ENCODE data around the gene OGN.
A peak's percentile ranks its signal among the peaks of the same experiment; 100 is the strongest.

OGN gene

GRCh38 chr9:92359394-92359995, 44.9 kb downstream of the OGN start:
- TF ChIP-seq CTCF (IDR thresholded peaks at IDR 0.05): no peak

DNA sequence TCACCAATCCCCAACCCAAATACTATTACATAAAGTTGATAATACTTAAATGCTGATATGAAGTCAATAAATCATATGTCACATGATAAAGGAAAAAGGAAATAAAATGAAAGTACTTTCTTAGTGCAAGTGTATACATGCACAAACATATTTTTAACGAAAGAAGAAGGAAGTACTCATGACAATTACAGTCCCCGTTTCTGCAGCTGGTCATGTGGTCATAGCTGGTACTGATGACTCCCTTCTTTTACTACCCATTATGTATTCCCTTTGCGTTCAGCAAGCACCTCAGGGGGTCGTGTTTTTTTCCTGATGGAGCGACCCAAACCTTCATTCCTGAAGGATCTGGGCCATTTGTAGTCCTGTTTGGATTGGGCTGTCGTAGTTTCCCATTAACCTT, 51.3 kb downstream of the OGN start:
- TF ChIP-seq CTCF (IDR thresholded peaks at IDR 0.05): no peak

DNA sequence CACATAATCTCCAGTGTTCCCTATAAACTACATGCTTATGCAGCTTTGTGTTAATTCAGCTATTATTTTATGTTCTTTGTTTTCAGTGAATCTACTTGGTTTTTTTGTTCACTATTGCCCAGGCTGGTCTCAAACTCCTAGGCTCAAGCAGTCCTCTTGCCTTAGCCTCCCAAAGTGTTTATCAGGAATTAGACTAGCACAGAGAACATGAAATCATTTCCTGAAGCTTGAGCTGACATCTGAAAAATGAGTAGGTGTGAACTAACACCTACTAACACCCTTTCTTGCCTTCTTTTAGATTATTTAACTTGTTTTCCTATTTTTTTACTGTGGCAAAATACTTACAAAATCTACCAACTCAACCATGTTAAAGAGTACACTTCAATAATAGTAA, 53.6 kb downstream of the OGN start:
- no peak for TF ChIP-seq CTCF (IDR thresholded peaks at IDR 0.05)

GRCh38 chr9:92349771-92350739, 54.3 kb downstream of the OGN start:
- TF ChIP-seq CTCF (IDR thresholded peaks at IDR 0.05): no peak

- no peak for TF ChIP-seq CTCF (IDR thresholded peaks at IDR 0.05)
Measured at GRCh38 chr9:92345582-92345981, 58.8 kb downstream of the OGN start.

- peak; percentile 31; the same call in 1 of the 2 replicates for TF ChIP-seq CTCF (IDR thresholded peaks at IDR 0.05)
Measured at GRCh38 chr9:92342825-92343488, 61.4 kb downstream of the OGN start.

- TF ChIP-seq CTCF (IDR thresholded peaks at IDR 0.05): no peak
Measured at GRCh38 chr9:92341578-92341977, 62.8 kb downstream of the OGN start.
